Esophagus muscularis mucosa (tissue), 3 donors: ENCODE measurements around the gene SYNGR1.

Experiments
- POLR2A ChIP-seq: fragments of 450-650 bp; IDR thresholded peaks from one replicate; pipeline ENCODE4 v1.6.1; 2017; ENCODE audit warnings: antibody characterized with exemption, moderate library complexity, mild to moderate bottlenecking, low read depth
- POLR2AphosphoS5 ChIP-seq, 2 donors: sonication (generic); formaldehyde crosslinking; IDR thresholded peaks; one replicate each; pipeline ENCODE4 v1.6.1; 2017; ENCODE audit warnings: antibody characterized with exemption in 2 of 2
- TF ChIP-seq, protein P1 (sequence below), 3 experiments: fragments of 200-600 bp in 2 of 3; fragments of 450-650 bp in 1 of 3; sonication (generic) in 2 of 3; IDR thresholded peaks; one replicate each; pipeline ENCODE4 v1.5.1; 2017 to 2019; ENCODE audit warnings: antibody characterized with exemption in 3 of 3, mild to moderate bottlenecking in 2 of 3, moderate library complexity in 1 of 3

GRCh38 chr22:39379756-39380730, 30.3 kb downstream of the SYNGR1 start:
- TF ChIP-seq, protein P1, sequence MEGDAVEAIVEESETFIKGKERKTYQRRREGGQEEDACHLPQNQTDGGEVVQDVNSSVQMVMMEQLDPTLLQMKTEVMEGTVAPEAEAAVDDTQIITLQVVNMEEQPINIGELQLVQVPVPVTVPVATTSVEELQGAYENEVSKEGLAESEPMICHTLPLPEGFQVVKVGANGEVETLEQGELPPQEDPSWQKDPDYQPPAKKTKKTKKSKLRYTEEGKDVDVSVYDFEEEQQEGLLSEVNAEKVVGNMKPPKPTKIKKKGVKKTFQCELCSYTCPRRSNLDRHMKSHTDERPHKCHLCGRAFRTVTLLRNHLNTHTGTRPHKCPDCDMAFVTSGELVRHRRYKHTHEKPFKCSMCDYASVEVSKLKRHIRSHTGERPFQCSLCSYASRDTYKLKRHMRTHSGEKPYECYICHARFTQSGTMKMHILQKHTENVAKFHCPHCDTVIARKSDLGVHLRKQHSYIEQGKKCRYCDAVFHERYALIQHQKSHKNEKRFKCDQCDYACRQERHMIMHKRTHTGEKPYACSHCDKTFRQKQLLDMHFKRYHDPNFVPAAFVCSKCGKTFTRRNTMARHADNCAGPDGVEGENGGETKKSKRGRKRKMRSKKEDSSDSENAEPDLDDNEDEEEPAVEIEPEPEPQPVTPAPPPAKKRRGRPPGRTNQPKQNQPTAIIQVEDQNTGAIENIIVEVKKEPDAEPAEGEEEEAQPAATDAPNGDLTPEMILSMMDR (IDR thresholded peaks at IDR 0.05) = no peak
- TF ChIP-seq POLR2AphosphoS5 (IDR thresholded peaks at IDR 0.05) (no peak), POLR2A (no peak)
